Measurements from ENCODE around the gene IQSEC3. TPM values are rescaled to one million over a fixed set of nuclear protein-coding genes. Genes with fewer than 3 reads are reported as not detected.

IQSEC3 gene
- total RNA-seq, 1 donor from 2014 or later: 0.25 TPM

DNA sequence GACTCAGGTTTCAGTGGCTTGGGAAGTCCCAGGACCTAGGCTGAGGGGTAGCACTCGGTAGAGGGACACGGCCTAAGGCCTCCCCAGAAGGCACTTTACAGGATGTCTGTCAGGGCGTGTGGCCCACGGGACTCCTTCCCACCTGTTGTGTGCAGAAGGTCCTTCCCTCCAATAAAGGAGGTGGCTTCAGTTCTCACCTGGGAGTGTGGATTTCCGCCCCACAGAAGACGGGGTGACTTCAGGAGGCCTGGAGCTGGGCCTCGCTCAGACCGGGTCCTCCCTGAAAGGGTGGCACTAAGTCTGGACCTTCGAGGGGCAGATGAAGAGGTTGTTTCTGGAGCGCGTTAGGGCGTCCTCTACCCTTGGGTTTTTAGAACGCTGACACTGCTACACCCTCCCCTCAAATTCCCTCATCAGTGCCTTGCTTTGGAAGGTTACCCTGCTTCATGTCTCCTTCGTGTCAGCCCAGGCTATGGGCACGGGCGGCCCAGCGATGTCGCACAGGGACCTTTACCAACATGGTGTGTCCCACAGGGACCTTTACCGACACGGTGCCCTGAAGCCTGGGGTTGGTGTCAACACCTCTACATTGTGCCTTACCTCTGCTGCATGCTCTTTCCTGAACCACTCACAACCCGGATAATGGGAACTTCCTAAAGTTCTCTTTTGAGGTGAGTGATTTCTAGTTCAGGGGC lies 140.3 kb downstream of the IQSEC3 start:
- no peaks in the 10 kb centered on the region for H3K36me3 Mint-ChIP-seq (ENCODE audit: low read depth)
- H3K4me1 Mint-ChIP-seq (ENCODE audit: low read depth): no peaks in the 10 kb centered on the region
- intact Hi-C loops (cut with micrococcal nuclease): no loop called here
- H3K27ac Mint-ChIP-seq: no peak overlapping the region
- peaks cover 39% of the 10 kb centered on the region for H3K27me3 Mint-ChIP-seq (ENCODE audit: low read depth)
- H3K9me3 Mint-ChIP-seq: no peaks in the 10 kb centered on the region
- no peak for DNase-seq (ENCODE audit: low spot score)
- H3K4me3 Mint-ChIP-seq (ENCODE audit: low read depth): no peak overlapping the region

DNA sequence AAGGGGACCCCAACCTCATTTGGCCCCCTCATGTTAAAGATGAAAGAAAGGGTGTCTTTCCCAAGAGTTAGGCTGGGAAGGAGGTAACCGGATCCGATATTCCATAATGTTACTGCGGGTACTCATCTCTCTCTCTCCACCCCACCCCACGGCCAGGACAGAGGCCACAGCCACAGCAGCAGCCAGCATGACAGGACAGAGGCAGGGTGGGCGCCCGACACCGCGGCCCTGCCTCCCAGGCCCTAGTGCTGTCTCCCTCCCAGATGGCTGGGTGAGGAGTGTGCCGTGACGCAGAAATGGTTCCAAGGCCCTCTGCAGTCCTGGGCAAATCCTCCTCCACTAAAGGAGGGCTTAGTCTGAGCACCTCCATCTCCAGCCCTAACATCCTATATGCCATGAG lies 141.2 kb downstream of the IQSEC3 start:
- Mint-ChIP-seq H3K27me3 (ENCODE audit: low read depth) (peaks cover 34% of the 10 kb centered on the region), H3K4me1 (ENCODE audit: low read depth) (no peaks in the 10 kb centered on the region), H3K9me3 (no peaks in the 10 kb centered on the region), H3K36me3 (ENCODE audit: low read depth) (no peaks in the 10 kb centered on the region), H3K4me3 (ENCODE audit: low read depth) (no peak overlapping the region), H3K27ac (no peak overlapping the region)
- no peak for DNase-seq (ENCODE audit: low spot score)
- intact Hi-C loops (cut with micrococcal nuclease): no loop called here

DNA sequence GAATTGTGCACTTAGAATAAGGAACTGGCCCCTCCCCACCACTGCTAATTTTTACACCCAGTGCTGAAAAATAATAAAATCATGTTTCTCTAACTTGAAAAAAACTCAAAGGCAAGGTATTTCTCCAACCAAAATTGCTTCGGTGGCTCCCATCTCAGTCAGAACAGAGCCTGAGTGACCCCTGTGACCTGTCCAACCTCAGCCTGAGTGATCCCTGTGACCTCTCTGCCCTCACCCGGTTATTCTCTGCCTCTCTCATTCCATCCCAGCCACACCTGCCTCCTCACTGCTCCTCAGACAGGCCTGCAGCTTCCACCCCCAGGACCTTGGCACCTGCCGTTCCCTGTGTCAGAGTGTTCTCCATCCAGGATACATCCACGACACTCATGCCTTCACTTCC lies 142.2 kb downstream of the IQSEC3 start:
- Mint-ChIP-seq H3K36me3 (ENCODE audit: low read depth) (no peaks in the 10 kb centered on the region), H3K4me1 (ENCODE audit: low read depth) (no peaks in the 10 kb centered on the region), H3K27ac (no peak overlapping the region), H3K9me3 (no peaks in the 10 kb centered on the region), H3K4me3 (ENCODE audit: low read depth) (no peak overlapping the region), H3K27me3 (ENCODE audit: low read depth) (peaks cover 37% of the 10 kb centered on the region)
- intact Hi-C loops (cut with micrococcal nuclease): no loop called here
- no peak for DNase-seq (ENCODE audit: low spot score)

DNA sequence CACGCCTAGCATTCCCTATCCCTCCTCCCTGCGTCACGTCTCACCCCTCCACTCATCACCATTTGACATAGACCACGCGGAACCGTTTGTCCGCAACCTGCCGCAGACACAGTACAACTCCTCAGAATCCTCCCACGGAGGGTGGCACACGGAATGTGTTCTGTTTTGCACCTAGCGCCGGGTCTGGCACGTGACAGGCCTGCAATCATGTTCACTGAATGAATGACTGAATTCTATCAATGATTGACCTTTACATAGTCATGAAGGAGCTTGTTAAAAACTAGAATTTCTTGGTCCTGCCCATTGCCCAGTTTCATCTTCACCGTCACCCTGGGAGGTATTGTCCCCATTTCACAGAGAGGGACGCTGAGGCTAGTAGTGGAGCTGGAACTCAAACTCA lies 142.7 kb downstream of the IQSEC3 start:
- H3K9me3 Mint-ChIP-seq: no peaks in the 10 kb centered on the region
- intact Hi-C loops (cut with micrococcal nuclease): no loop called here
- no peaks in the 10 kb centered on the region for H3K36me3 Mint-ChIP-seq (ENCODE audit: low read depth)
- no peak for DNase-seq (ENCODE audit: low spot score)
- H3K4me1 Mint-ChIP-seq (ENCODE audit: low read depth): no peaks in the 10 kb centered on the region
- peaks cover 35% of the 10 kb centered on the region for H3K27me3 Mint-ChIP-seq (ENCODE audit: low read depth)
- H3K27ac Mint-ChIP-seq: no peak overlapping the region
- no peak overlapping the region for H3K4me3 Mint-ChIP-seq (ENCODE audit: low read depth)

DNA sequence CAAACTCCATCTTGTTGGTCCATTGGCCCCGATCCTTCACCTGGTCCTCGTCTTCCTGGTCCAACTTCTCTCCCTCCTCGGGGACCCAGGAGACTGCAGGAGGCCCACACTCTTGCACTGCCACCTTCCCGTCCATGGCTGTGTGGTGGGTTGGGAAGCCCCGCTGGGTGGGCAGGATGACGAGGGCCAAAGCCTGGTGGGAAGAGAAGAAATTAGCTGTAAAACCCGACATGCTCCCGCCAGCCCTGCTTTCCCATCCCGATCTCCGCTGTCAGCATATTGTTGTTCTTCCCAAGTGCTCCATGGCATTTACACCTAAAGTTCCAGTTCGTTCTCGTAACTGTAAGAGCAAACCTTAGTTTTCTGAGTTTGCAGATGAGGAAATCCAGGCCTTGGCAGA lies 143.3 kb downstream of the IQSEC3 start:
- no peak overlapping the region for H3K27ac Mint-ChIP-seq
- H3K4me3 Mint-ChIP-seq (ENCODE audit: low read depth): no peak overlapping the region
- peaks cover 32% of the 10 kb centered on the region for H3K27me3 Mint-ChIP-seq (ENCODE audit: low read depth)
- no peaks in the 10 kb centered on the region for H3K4me1 Mint-ChIP-seq (ENCODE audit: low read depth)
- DNase-seq (ENCODE audit: low spot score): no peak
- no peaks in the 10 kb centered on the region for H3K9me3 Mint-ChIP-seq
- intact Hi-C loops (cut with micrococcal nuclease): no loop called here
- H3K36me3 Mint-ChIP-seq (ENCODE audit: low read depth): no peaks in the 10 kb centered on the region

DNA sequence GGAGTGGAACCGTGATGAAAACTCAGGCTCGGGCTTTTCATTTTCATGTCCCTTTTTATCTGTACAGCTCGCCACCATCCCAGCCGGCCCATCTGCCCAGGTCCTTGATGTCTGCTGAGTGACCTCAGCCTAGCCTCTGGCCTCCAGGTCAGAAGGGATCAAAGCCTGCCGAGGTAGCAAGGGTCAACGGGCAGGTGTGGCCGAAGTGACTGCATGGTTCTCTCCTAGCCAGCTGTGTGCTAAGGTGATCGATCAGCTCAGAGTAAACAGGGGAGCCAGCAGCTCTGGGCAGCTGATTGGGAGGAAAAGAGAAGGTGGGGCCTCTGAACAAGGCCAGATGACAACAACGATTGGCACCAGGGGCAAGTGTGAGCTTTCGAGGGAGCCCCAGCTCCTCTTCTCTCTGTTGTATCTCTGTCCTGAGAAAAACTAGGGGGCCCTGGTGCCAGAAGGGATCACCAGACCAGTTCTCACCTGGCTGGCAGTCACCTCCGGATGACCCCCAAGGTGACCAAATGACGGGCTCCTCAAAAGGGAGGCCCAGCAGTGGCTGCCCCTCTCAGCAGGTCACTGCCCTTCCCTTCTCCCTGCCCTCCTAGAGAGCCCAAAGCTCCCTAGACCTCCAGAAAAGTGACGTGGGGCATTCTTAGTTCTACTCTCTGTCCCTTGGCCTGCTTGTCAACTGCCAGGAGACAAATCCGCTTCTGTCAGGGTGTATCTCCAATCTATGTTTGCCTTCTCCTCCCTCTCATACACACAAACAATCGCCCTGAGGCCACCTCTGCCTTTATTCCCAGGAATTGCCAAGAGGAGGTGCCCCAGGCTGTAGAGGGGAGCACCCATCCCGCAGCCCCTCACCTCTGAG lies 143.9 kb downstream of the IQSEC3 start:
- no peak for DNase-seq (ENCODE audit: low spot score)
- H3K9me3 Mint-ChIP-seq: no peaks in the 10 kb centered on the region
- no peak overlapping the region for H3K27ac Mint-ChIP-seq
- H3K4me3 Mint-ChIP-seq (ENCODE audit: low read depth): no peak overlapping the region
- no peaks in the 10 kb centered on the region for H3K36me3 Mint-ChIP-seq (ENCODE audit: low read depth)
- H3K4me1 Mint-ChIP-seq (ENCODE audit: low read depth): no peaks in the 10 kb centered on the region
- peaks cover 27% of the 10 kb centered on the region for H3K27me3 Mint-ChIP-seq (ENCODE audit: low read depth)
- intact Hi-C loops (cut with micrococcal nuclease): no loop called here

DNA sequence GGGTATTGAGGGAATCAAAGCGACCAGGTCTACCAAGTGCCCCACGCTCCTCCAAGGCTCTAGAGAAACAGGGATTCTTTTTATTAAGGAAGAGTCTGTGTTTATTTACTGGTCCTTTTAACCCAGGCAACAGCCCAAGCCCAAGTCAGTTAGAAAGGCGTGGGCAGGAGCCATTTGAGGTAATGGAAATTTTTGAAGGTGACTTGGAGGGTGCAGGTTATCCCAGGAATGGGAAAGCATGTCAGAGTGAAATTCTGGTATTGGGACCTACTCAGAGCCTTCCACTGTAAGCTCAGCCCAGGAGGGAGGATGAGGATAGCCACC lies 144.5 kb downstream of the IQSEC3 start:
- no peak for DNase-seq (ENCODE audit: low spot score)
- peaks cover 22% of the 10 kb centered on the region for H3K27me3 Mint-ChIP-seq (ENCODE audit: low read depth)
- H3K27ac Mint-ChIP-seq: no peak overlapping the region
- no peaks in the 10 kb centered on the region for H3K9me3 Mint-ChIP-seq
- H3K4me1 Mint-ChIP-seq (ENCODE audit: low read depth): no peaks in the 10 kb centered on the region
- no peaks in the 10 kb centered on the region for H3K36me3 Mint-ChIP-seq (ENCODE audit: low read depth)
- intact Hi-C loops (cut with micrococcal nuclease): no loop called here
- no peak overlapping the region for H3K4me3 Mint-ChIP-seq (ENCODE audit: low read depth)

DNA sequence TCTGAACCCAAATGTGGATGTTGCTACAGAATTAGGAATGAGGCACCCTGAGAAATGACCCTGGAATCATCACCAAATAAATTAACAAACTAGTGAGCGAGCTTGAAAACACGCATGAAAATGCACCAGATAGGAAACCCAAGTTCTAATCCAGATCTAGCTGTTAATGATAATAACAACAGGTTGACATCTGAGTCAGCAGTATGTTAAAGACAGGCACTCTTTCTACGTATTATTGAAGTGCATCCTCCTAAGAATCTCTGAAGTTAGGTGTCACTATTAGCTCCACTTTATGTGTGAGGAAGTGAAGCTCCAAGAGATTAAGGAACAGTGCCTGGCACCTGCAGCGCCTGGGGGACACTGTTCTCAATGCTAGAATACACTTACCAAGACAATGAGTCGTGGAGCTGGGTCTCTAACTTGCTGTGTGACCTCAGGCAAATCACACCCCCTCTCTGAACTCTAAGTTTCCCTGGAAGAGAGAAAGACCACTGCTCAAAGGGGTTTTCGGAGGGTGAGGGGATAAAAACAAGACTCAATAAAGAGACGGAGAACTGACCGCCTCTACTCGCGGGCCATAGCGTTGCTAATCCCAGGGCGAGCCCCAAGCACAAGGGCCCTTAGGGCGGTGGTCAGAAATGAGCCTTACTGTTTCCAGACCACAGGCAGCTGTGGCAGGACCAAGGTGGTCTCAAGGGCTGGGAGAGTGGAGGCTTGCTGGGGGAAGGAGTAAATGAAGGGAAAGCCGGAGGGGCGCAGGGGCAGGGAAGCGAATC lies 145.3 kb downstream of the IQSEC3 start:
- no peaks in the 10 kb centered on the region for H3K9me3 Mint-ChIP-seq
- H3K36me3 Mint-ChIP-seq (ENCODE audit: low read depth): no peaks in the 10 kb centered on the region
- H3K27ac Mint-ChIP-seq: no peak overlapping the region
- intact Hi-C loops (cut with micrococcal nuclease): no loop called here
- H3K27me3 Mint-ChIP-seq (ENCODE audit: low read depth): peaks cover 24% of the 10 kb centered on the region
- H3K4me1 Mint-ChIP-seq (ENCODE audit: low read depth): no peaks in the 10 kb centered on the region
- DNase-seq (ENCODE audit: low spot score): no peak
- H3K4me3 Mint-ChIP-seq (ENCODE audit: low read depth): no peak overlapping the region

DNA sequence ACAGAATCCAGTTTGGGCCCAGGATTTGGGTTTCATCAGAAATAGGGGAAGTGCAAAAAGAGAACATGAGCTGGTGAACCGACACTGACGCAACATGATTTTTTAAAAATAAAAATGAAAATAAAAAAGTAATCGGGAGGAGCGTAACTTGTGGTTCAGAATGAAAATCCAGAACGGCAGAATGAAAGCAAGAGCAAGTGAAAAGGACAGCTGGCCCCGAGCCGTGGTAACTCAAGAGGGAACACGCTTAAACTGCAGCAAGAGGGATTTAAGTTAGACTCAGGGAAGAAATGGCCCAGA lies 145.8 kb downstream of the IQSEC3 start:
- Mint-ChIP-seq H3K36me3 (ENCODE audit: low read depth) (no peaks in the 10 kb centered on the region), H3K27ac (no peak overlapping the region), H3K4me3 (ENCODE audit: low read depth) (no peak overlapping the region), H3K27me3 (ENCODE audit: low read depth) (peaks cover 21% of the 10 kb centered on the region), H3K4me1 (ENCODE audit: low read depth) (no peaks in the 10 kb centered on the region), H3K9me3 (no peaks in the 10 kb centered on the region)
- no peak for DNase-seq (ENCODE audit: low spot score)
- intact Hi-C loops (cut with micrococcal nuclease): no loop called here

DNA sequence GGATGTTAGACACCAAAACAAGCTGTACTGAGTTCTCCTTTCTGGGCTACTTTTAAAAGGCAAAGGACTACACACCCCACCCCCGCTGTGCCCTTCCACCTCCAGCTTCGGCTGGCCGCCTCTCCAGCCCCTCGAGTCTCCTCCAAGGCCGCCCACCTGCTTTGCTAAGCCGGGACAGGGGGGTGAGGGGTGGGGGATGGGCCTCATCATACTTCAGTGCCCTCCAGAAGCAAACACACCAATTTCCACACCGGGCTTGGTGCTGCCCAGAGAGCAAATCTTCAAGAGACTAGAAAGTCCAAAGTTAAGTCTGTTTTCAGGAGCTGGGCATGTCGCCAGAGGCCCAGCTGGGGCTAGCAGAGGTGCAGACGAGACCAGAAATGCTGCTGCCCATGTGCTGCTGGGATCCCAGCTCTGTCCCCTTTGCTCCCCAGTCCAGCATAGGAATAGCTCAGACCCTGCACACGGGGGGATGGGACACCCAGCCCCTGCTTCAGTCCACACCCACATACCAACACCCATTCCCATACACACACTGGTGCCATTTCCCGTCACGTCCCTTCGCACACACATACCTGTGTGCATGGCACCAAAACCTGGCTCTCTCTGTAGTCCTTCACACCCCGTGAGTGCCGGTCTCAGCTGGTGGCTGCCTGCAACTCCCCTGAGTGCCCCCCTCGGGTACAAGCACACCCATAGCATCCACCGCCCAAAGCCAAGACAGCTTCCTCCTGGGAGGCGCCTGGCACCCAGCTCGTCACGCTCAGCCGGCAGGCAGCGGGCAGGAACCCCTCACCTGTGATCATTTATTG lies 146.4 kb downstream of the IQSEC3 start:
- H3K36me3 Mint-ChIP-seq (ENCODE audit: low read depth): no peaks in the 10 kb centered on the region
- peaks cover 21% of the 10 kb centered on the region for H3K27me3 Mint-ChIP-seq (ENCODE audit: low read depth)
- DNase-seq (ENCODE audit: low spot score): no peak
- H3K27ac Mint-ChIP-seq: no peak overlapping the region
- no peaks in the 10 kb centered on the region for H3K4me1 Mint-ChIP-seq (ENCODE audit: low read depth)
- intact Hi-C loops (cut with micrococcal nuclease): no loop called here
- no peaks in the 10 kb centered on the region for H3K9me3 Mint-ChIP-seq
- no peak overlapping the region for H3K4me3 Mint-ChIP-seq (ENCODE audit: low read depth)

DNA sequence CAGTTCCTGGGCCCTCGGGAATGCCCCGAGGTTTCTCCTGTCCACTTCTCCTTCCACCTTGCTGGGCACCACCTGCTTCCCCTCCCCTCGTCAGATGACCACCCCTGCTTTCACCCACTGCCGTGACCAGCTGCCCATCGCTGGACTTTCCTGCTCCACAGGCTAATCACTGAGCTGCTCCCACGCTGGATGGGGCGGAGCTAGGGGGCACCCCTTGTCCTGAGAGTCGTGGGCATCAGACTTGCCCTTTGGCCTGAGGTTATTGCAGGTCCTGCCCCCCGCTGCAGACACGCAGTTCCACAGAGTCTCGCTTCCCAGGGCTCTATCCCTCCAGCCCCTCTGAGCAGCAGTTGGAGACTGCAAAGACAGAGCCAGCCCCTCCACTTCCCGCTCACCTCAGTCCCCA lies 147.0 kb downstream of the IQSEC3 start:
- H3K9me3 Mint-ChIP-seq: no peaks in the 10 kb centered on the region
- H3K4me1 Mint-ChIP-seq (ENCODE audit: low read depth): no peaks in the 10 kb centered on the region
- H3K4me3 Mint-ChIP-seq (ENCODE audit: low read depth): no peak overlapping the region
- DNase-seq (ENCODE audit: low spot score): no peak
- no peak overlapping the region for H3K27ac Mint-ChIP-seq
- H3K27me3 Mint-ChIP-seq (ENCODE audit: low read depth): peaks cover 20% of the 10 kb centered on the region
- intact Hi-C loops (cut with micrococcal nuclease): no loop called here
- no peaks in the 10 kb centered on the region for H3K36me3 Mint-ChIP-seq (ENCODE audit: low read depth)

DNA sequence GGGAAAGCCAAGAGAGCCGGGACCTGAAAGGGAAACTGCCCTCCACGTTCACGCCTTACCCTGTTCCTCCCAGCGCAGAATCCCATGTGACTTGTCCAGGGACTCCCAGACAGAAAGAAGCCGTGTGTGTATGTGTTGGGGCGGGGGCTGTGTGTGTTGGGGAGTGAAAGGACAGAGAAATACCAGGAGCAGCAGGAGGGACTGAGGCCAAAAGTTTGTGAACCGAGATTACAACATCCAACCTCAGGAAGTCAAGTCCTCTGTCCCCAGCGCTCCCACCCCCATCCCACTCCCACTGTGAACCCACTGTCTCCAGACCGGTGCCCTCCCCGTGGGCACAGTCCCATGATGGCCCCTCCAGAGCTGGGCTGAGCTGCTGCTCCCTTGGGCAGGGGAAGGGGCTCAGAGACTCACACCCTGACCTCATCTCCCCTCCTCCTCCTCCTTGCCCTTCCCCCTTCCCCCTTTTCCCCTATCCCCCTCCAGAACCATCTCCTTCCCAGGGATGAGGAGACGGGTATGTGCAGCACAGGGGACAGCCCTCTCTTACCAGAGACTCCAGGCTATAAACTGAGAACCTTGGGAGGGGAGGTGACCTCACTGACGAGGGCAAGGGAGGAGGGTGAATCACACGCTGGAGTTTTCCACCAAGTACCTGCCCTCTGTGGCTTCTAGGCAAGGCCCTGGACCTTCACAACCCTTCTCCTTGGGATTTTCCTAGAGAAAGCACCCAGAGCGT lies 147.6 kb downstream of the IQSEC3 start, which contains the start of gene SLC6A12:
TSS of gene SLC6A12 (minus strand) at position 155 of the 739 bp plus-strand sequence. CDS start 4,171 bp downstream, outside the sequence.
- no peak within 1 kb of the TSS for H3K27ac Mint-ChIP-seq

More for the DNA sequence above, 147.6 kb downstream of the IQSEC3 start, which contains the start of gene SLC6A12:
- Mint-ChIP-seq H3K4me1 (ENCODE audit: low read depth) (no peaks in the 10 kb centered on the region), H3K9me3 (no peaks in the 10 kb centered on the region), H3K4me3 (ENCODE audit: low read depth) (no peak within 1 kb of the TSS), H3K36me3 (ENCODE audit: low read depth) (no peaks in the 10 kb centered on the region), H3K27me3 (ENCODE audit: low read depth) (peaks cover 20% of the 10 kb centered on the region)
- DNase-seq (ENCODE audit: low spot score): no peak
- intact Hi-C loops (cut with micrococcal nuclease): no loop called here

All from activated T-helper 2 cell treated with anti-CD3 and anti-CD28 coated beads, Interferon-gamma antibody, Interleukin-2, Interleukin-4, amounts not matched to agents 10 μg/mL and 5 μg/mL and 100 μg/mL, durations not matched to agents 14 hours and 24 hours and 36 hours (primary cell).